HCT116 (cell line): ENCODE measurements around the gene RNASE8. TPM values are rescaled to one million over a fixed set of nuclear protein-coding genes. Genes with fewer than 3 reads are reported as not detected.

Experiments
- ATAC-seq: fragments of 200-7000 bp; cut with Tn5 transposase; 2 replicates; pipeline ENCODE4 v1.9.1; 2020; ENCODE audit warnings: mild to moderate bottlenecking, moderate library complexity
- BruUV-seq: library from RNA; stranded (reverse); fragments of 400-500 nt; replicated peaks from 2 replicates; lab custom pipeline; 2021; lab: Mats Ljungman, UMichigan
- CTCF ChIA-PET: fragments of 300-600 bp; sonication (Branson Sonifier 250); formaldehyde crosslinking; loops from one replicate; lab custom pipeline; 2021; ENCODE audit warnings: antibody characterized with exemption; lab: Charles Lee
- POLR2A ChIA-PET: fragments of 300-600, 350-600 bp; sonication (Branson Sonifier 250); formaldehyde crosslinking; loops from one replicate; lab custom pipeline; 2021; ENCODE audit warnings: antibody characterized with exemption; lab: Charles Lee
- RAD21 ChIA-PET, 2 experiments: fragments of 300-600 bp; sonication (Branson Sonifier 250); formaldehyde crosslinking; loops; one replicate each; lab custom pipeline; 2023; ENCODE audit warnings: low total read pairs in 2 of 2; ENCODE audit not compliant: uncharacterized antibody in 2 of 2, unreplicated experiment in 2 of 2, low non-redundant PET in 1 of 2; lab: Charles Lee
- DNase-seq: peaks from one replicate; pipeline ENCODE4 v3.0.0-alpha.2; 2010; ENCODE audit warnings: low read depth, low spot score
- H2AFZ ChIP-seq: fragments of 200-600 bp; shearing (Covaris generic), sonication (generic); 2 replicates; pipeline ENCODE4 v1.6.1; 2017; ENCODE audit warnings: low read depth, mixed run types, mixed read lengths, antibody characterized with exemption, low read length; ENCODE audit not compliant: poor library complexity, severe bottlenecking
- H3K27ac ChIP-seq: 2 replicates; pipeline ENCODE4 v1.5.1; 2012; ENCODE audit warnings: low read depth, low read length
- H3K27me3 ChIP-seq: fragments of 200-600 bp; sonication (generic); 2 replicates; pipeline ENCODE4 v1.6.1; 2016; ENCODE audit warnings: mixed run types, low read length, mixed read lengths; ENCODE audit not compliant: insufficient read depth
- H3K36me3 ChIP-seq, 2 experiments: fragments of 200-500 bp in 1 of 2; fragments of 200-600 bp in 1 of 2; sonication (Bioruptor generic) in 1 of 2; sonication (generic) in 1 of 2; 2 replicates each; pipeline versions ENCODE4 v1.5.1 to v1.6.1; 2014 to 2016; ENCODE audit warnings: low read length in 2 of 2, inconsistent platforms in 1 of 2, mixed read lengths in 1 of 2, mixed run types in 1 of 2; ENCODE audit not compliant: insufficient read depth in 2 of 2, control insufficient read depth in 1 of 2
- H3K4me1 ChIP-seq, 2 experiments: fragments of 200-600 bp in 1 of 2; sonication (generic) in 1 of 2; 2 replicates each; pipeline versions ENCODE4 v1.5.1 to v1.6.1; 2012 to 2017; ENCODE audit warnings: low read length in 2 of 2, inconsistent platforms in 1 of 2, mild to moderate bottlenecking in 1 of 2, mixed read lengths in 1 of 2, mixed run types in 1 of 2, moderate library complexity in 1 of 2; ENCODE audit not compliant: insufficient read depth in 2 of 2, control insufficient read depth in 1 of 2
- H3K4me2 ChIP-seq: fragments of 200-600 bp; sonication (generic); 2 replicates; pipeline ENCODE4 v1.6.1; 2017; ENCODE audit warnings: mixed run types, low read length, mixed read lengths
- H3K4me3 ChIP-seq, 2 experiments: fragments of 200-600 bp in 1 of 2; sonication (generic) in 1 of 2; replicated peaks in 1 of 2; 2 replicates each; pipeline ENCODE4 v1.5.1; 2011 to 2016; ENCODE audit warnings: low read length in 2 of 2, control low read depth in 1 of 2, low read depth in 1 of 2, mild to moderate bottlenecking in 1 of 2, mixed read lengths in 1 of 2, mixed run types in 1 of 2
- H3K79me2 ChIP-seq: fragments of 200-600 bp; sonication (generic); 2 replicates; pipeline ENCODE4 v1.6.1; 2017; ENCODE audit warnings: mild to moderate bottlenecking, mixed run types, low read length, moderate library complexity, mixed read lengths; ENCODE audit not compliant: insufficient read depth
- H3K9ac ChIP-seq: fragments of 200-600 bp; sonication (generic); 2 replicates; pipeline ENCODE4 v1.6.1; 2016; ENCODE audit warnings: low read length, mixed read lengths
- H3K9me2 ChIP-seq: fragments of 200-600 bp; sonication (generic), shearing (Covaris generic); 2 replicates; pipeline ENCODE4 v1.6.1; 2017; ENCODE audit warnings: mixed run types, mild to moderate bottlenecking, moderate library complexity; ENCODE audit not compliant: insufficient read depth
- H3K9me3 ChIP-seq, 2 experiments: fragments of 200-500 bp in 1 of 2; fragments of 200-600 bp in 1 of 2; sonication (Bioruptor generic) in 1 of 2; sonication (generic) in 1 of 2; 2 replicates each; pipeline ENCODE4 v1.6.1; 2014 to 2017; ENCODE audit warnings: low read length in 2 of 2, mixed read lengths in 2 of 2, inconsistent platforms in 1 of 2, low read depth in 1 of 2, mild to moderate bottlenecking in 1 of 2, mixed run types in 1 of 2, moderate library complexity in 1 of 2; ENCODE audit not compliant: control insufficient read depth in 1 of 2, insufficient read depth in 1 of 2
- H4K20me1 ChIP-seq: fragments of 200-600 bp; sonication (generic), shearing (Covaris generic); 2 replicates; pipeline ENCODE4 v1.6.1; 2017; ENCODE audit warnings: mixed run types, mild to moderate bottlenecking, moderate library complexity; ENCODE audit not compliant: insufficient read depth
- CBX3 ChIP-seq: IDR thresholded peaks from 2 replicates; pipeline ENCODE4 v1.6.1; 2012; ENCODE audit warnings: low read depth
- CEBPB ChIP-seq: IDR thresholded peaks from 2 replicates; pipeline ENCODE4 v1.6.1; 2012; ENCODE audit warnings: low read depth
- CTCF ChIP-seq, 3 experiments: fragments of 200-600 bp in 1 of 3; sonication (generic) in 1 of 3; IDR thresholded peaks in 2 of 3; conservative IDR thresholded peaks in 1 of 3; 2 replicates each; pipeline ENCODE4 v1.5.1; 2012 to 2017; ENCODE audit warnings: low read depth in 2 of 3, low read length in 2 of 3, antibody characterized with exemption in 1 of 3, borderline replicate concordance in 1 of 3, control low read depth in 1 of 3, mild to moderate bottlenecking in 1 of 3, mixed read lengths in 1 of 3, mixed run types in 1 of 3, moderate library complexity in 1 of 3; ENCODE audit not compliant: insufficient read depth in 1 of 3
- ELF1 ChIP-seq: IDR thresholded peaks from 2 replicates; pipeline ENCODE4 v1.6.1; 2012; ENCODE audit warnings: low read depth, borderline replicate concordance
- EZH2 ChIP-seq: fragments of 200-600 bp; sonication (generic); IDR thresholded peaks from 2 replicates; pipeline ENCODE4 v1.6.1; 2017; ENCODE audit warnings: antibody characterized with exemption, mixed run types
- FOSL1 ChIP-seq: IDR thresholded peaks from 2 replicates; pipeline ENCODE4 v1.6.1; 2012; ENCODE audit warnings: low read depth
- JUND ChIP-seq: IDR thresholded peaks from 2 replicates; pipeline ENCODE4 v1.6.1; 2012
- POLR2A ChIP-seq: IDR thresholded peaks from 2 replicates; pipeline ENCODE4 v1.7.0; 2011; ENCODE audit warnings: borderline replicate concordance; ENCODE audit not compliant: insufficient read depth, insufficient read length; ENCODE audit errors: extremely low read depth
- POLR2AphosphoS5 ChIP-seq: IDR thresholded peaks from 2 replicates; pipeline ENCODE4 v1.6.1; 2011; ENCODE audit warnings: mild to moderate bottlenecking, low read depth, low read length, moderate library complexity
- RAD21 ChIP-seq: IDR thresholded peaks from 2 replicates; pipeline ENCODE4 v1.6.1; 2012; ENCODE audit warnings: low read depth, mild to moderate bottlenecking
- REST ChIP-seq: IDR thresholded peaks from 2 replicates; pipeline ENCODE4 v1.6.1; 2012; ENCODE audit warnings: low read depth
- SIN3A ChIP-seq: IDR thresholded peaks from 2 replicates; pipeline ENCODE4 v1.6.1; 2012; ENCODE audit warnings: low read depth
- SP1 ChIP-seq: IDR thresholded peaks from 2 replicates; pipeline ENCODE4 v1.6.1; 2012; ENCODE audit warnings: low read depth
- SRF ChIP-seq: IDR thresholded peaks from 2 replicates; pipeline ENCODE4 v1.6.1; 2012; ENCODE audit warnings: low read depth
- TCF7L2 ChIP-seq: IDR thresholded peaks from 2 replicates; pipeline ENCODE4 v1.7.0; 2011; ENCODE audit warnings: borderline replicate concordance, inconsistent platforms; ENCODE audit not compliant: insufficient read depth, insufficient read length; ENCODE audit errors: extremely low read depth
- YY1 ChIP-seq: IDR thresholded peaks from 2 replicates; pipeline ENCODE4 v1.6.1; 2011; ENCODE audit warnings: low read length, low read depth, moderate library complexity, mild to moderate bottlenecking; ENCODE audit not compliant: insufficient replicate concordance; ENCODE audit errors: extremely low read depth
- ZBTB33 ChIP-seq: IDR thresholded peaks from 2 replicates; pipeline ENCODE4 v1.6.1; 2011; ENCODE audit warnings: mild to moderate bottlenecking, low read length, moderate library complexity; ENCODE audit not compliant: insufficient replicate concordance; ENCODE audit errors: extremely low read depth
- ZFX ChIP-seq: fragments of 450-650 bp; IDR thresholded peaks from 2 replicates; pipeline ENCODE4 v1.6.1; 2017
- ZNF274 ChIP-seq: fragments of 200-500 bp; sonication (Bioruptor generic); IDR thresholded peaks from 2 replicates; pipeline ENCODE4 v1.6.1; 2014; ENCODE audit warnings: mild to moderate bottlenecking, low read depth, low read length, inconsistent platforms
- intact Hi-C: fragments of 100-400 bp; cut with micrococcal nuclease; formaldehyde crosslinking; loops from 2 replicates; pipeline ENCODE4 v1.10.0; 2022
- total RNA-seq: library from RNA; stranded (reverse); gene quantifications from one replicate; pipeline ENCODE4 v1.2.1, GENCODE V29; 2021; ENCODE audit not compliant: unreplicated experiment

Gene RNASE8
- total RNA-seq, 1 experiment from 2014 or later = not detected

- Histone ChIP-seq H3K27ac (no peak overlapping the region), H3K4me2 (no peak overlapping the region), H2AFZ (no peak overlapping the region), H3K27me3 (peaks cover 5% of the 10 kb centered on the region), H3K4me3 (no peak overlapping the region), H3K36me3 (no peaks in the 10 kb centered on the region), H4K20me1 (no peaks in the 10 kb centered on the region), H3K79me2 (no peaks in the 10 kb centered on the region), H3K4me1 (no peaks in the 10 kb centered on the region), H3K9ac (no peak overlapping the region), H3K9me2 (no peaks in the 10 kb centered on the region), H3K9me3 (no peaks in the 10 kb centered on the region)
- BruUV-seq = no TSS peak
- RAD21 ChIA-PET = no interaction called here
- intact Hi-C loops = no loop called here
- ATAC-seq = no peak
- no peak for DNase-seq
- CTCF ChIA-PET = no interaction called here
- POLR2A ChIA-PET = no interaction called here
- TF ChIP-seq RAD21 (no peak), JUND (no peak), TCF7L2 (no peak), YY1 (no peak), EZH2 (no peak), SIN3A (no peak), SP1 (no peak), POLR2AphosphoS5 (no peak), SRF (no peak), ZBTB33 (no peak), ZNF274 (no peak), CEBPB (no peak), POLR2A (no peak), ZFX (no peak), ELF1 (no peak), FOSL1 (no peak), CBX3 (no peak), CTCF (IDR thresholded peaks at IDR 0.05 in 2 of 3, conservative IDR thresholded peaks at IDR 0.05 in 1 of 3; ENCODE audit: borderline replicate concordance in 1 of 3, insufficient read depth in 1 of 3, low read depth in 2 of 3, low read length in 2 of 3) (no peak), REST (no peak)
Observed at GRCh38 chr14:21060614-21061346, 3.2 kb downstream of the RNASE8 start.
